ENCODE data around the gene MBP. TPM values are rescaled to one million over a fixed set of nuclear protein-coding genes. Genes with fewer than 3 reads are reported as not detected.

Gene MBP
- total and polyA plus RNA-seq, 2 of the 4 experiments (the other 2 are of a cell fraction) = 0.72 to 0.90 TPM

GRCh38 chr18:77024476-77024875, 108.1 kb downstream of the MBP start:
- in situ Hi-C loops (cut with MboI; ENCODE audit: low sequenced_read_pairs) = no loop called here
- ATAC-seq (ENCODE audit: low read depth) = no peak
- H3K4me1 ChIP-seq (ENCODE audit: control insufficient read depth, insufficient read depth, low read length) = no peaks in the 10 kb centered on the region
- no peak overlapping the region for H2BK15ac ChIP-seq (ENCODE audit: low read depth, low read length)
- H2BK120ac ChIP-seq (ENCODE audit: low read depth, low read length) = no peak overlapping the region
- H2BK20ac ChIP-seq (ENCODE audit: low read depth, low read length) = no peak overlapping the region
- no peak overlapping the region for H4K8ac ChIP-seq (ENCODE audit: low read depth in 2 of 2, low read length in 2 of 2)
- no TSS peak for BruUV-seq (replicated peaks)
- intact Hi-C loops (cut with micrococcal nuclease) = no loop called here
- no peak overlapping the region for H2AK5ac ChIP-seq (ENCODE audit: low read depth, low read length)
- H3K9me1 ChIP-seq (ENCODE audit: insufficient read depth, low read length) = no peaks in the 10 kb centered on the region
- no peak overlapping the region for H3K4me2 ChIP-seq (ENCODE audit: low read depth, low read length)
- no peaks in the 10 kb centered on the region for H3K79me1 ChIP-seq (ENCODE audit: low read depth in 1 of 2, low read length in 2 of 2)
- no peak overlapping the region for H3K56ac ChIP-seq (ENCODE audit: extremely low read depth, insufficient read depth, low read length)
- no peaks in the 10 kb centered on the region for H3K9me3 ChIP-seq (ENCODE audit: control insufficient read depth, insufficient read depth, low read length)
- no peak overlapping the region for H4K91ac ChIP-seq (ENCODE audit: insufficient read depth, low read depth, low read length)
- DNase-seq = no peak
- no peak overlapping the region for H4K5ac ChIP-seq (ENCODE audit: low read depth, low read length)
- H3K36me3 ChIP-seq (ENCODE audit: control insufficient read depth, insufficient read depth, low read length) = no peaks in the 10 kb centered on the region
- WGBS, 2 experiments (ENCODE audit: extremely low coverage in 2 of 2, insufficient read length in 1 of 2) = 40% methylated on average over 1 of the region's 14 CpGs; no CpG with 5 or more reads in 1 of the 2 experiments
- H3K23ac ChIP-seq (ENCODE audit: low read depth, low read length) = no peak overlapping the region
- POLR2A ChIA-PET (ENCODE audit: unreplicated experiment) = no interaction called here
- no peaks in the 10 kb centered on the region for H3K27me3 ChIP-seq (ENCODE audit: control insufficient read depth, insufficient read depth, low read length)
- no peak overlapping the region for H2BK5ac ChIP-seq (ENCODE audit: low read depth, low read length, poor library complexity, severe bottlenecking)
- no peak overlapping the region for H2AFZ ChIP-seq (replicated peaks; ENCODE audit: low read length, poor library complexity)
- no peak overlapping the region for H3K14ac ChIP-seq (replicated peaks; ENCODE audit: low read depth, low read length)
- no peak overlapping the region for H3K4ac ChIP-seq (ENCODE audit: low read depth, low read length)
- CTCF ChIA-PET = no interaction called here
- H3K27ac ChIP-seq (ENCODE audit: insufficient read depth, low read length) = no peak overlapping the region
- H4K20me1 ChIP-seq (ENCODE audit: insufficient read depth, low read length) = no peaks in the 10 kb centered on the region
- no peak overlapping the region for H3K4me3 ChIP-seq (ENCODE audit: insufficient read depth, low read depth, low read length)
- no peak for TF ChIP-seq MAZ (IDR thresholded peaks at IDR 0.05; ENCODE audit: borderline replicate concordance, low read depth, low read length)
- TF ChIP-seq, protein P1, sequence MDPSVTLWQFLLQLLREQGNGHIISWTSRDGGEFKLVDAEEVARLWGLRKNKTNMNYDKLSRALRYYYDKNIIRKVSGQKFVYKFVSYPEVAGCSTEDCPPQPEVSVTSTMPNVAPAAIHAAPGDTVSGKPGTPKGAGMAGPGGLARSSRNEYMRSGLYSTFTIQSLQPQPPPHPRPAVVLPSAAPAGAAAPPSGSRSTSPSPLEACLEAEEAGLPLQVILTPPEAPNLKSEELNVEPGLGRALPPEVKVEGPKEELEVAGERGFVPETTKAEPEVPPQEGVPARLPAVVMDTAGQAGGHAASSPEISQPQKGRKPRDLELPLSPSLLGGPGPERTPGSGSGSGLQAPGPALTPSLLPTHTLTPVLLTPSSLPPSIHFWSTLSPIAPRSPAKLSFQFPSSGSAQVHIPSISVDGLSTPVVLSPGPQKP (IDR thresholded peaks at IDR 0.05; ENCODE audit: borderline replicate concordance, low read depth, low read length) = no peak
- TF ChIP-seq CHD1 (IDR thresholded peaks at IDR 0.05; ENCODE audit: low read depth, low read length) = no peak
- TF ChIP-seq POLR2A (IDR thresholded peaks at IDR 0.05; ENCODE audit: low read depth, low read length) = no peak
- TF ChIP-seq, protein P2, sequence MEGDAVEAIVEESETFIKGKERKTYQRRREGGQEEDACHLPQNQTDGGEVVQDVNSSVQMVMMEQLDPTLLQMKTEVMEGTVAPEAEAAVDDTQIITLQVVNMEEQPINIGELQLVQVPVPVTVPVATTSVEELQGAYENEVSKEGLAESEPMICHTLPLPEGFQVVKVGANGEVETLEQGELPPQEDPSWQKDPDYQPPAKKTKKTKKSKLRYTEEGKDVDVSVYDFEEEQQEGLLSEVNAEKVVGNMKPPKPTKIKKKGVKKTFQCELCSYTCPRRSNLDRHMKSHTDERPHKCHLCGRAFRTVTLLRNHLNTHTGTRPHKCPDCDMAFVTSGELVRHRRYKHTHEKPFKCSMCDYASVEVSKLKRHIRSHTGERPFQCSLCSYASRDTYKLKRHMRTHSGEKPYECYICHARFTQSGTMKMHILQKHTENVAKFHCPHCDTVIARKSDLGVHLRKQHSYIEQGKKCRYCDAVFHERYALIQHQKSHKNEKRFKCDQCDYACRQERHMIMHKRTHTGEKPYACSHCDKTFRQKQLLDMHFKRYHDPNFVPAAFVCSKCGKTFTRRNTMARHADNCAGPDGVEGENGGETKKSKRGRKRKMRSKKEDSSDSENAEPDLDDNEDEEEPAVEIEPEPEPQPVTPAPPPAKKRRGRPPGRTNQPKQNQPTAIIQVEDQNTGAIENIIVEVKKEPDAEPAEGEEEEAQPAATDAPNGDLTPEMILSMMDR (conservative IDR thresholded peaks at IDR 0.05; ENCODE audit: low read depth, low read length) = no peak
- TF ChIP-seq CEBPB (IDR thresholded peaks at IDR 0.05; ENCODE audit: low read depth, low read length) = no peak
- TF ChIP-seq MXI1 (IDR thresholded peaks at IDR 0.05; ENCODE audit: borderline replicate concordance, low read depth, low read length) = no peak
- TF ChIP-seq RCOR1 (IDR thresholded peaks at IDR 0.05; ENCODE audit: insufficient replicate concordance, low read length) = no peak
- no peak for TF ChIP-seq NFE2L2 (IDR thresholded peaks at IDR 0.05; ENCODE audit: low read depth, low read length)
- TF ChIP-seq FOS (IDR thresholded peaks at IDR 0.05; ENCODE audit: low read depth, low read length) = no peak
- no peak for TF ChIP-seq BHLHE40 (IDR thresholded peaks at IDR 0.05; ENCODE audit: low read depth, low read length)
- no peak overlapping the region for H2AK9ac ChIP-seq (replicated peaks; ENCODE audit: low read depth, low read length, poor library complexity)
- H3K18ac ChIP-seq (ENCODE audit: low read depth, low read length) = no peak overlapping the region
- H3K9ac ChIP-seq (ENCODE audit: low read depth, low read length) = no peak overlapping the region
- dilution Hi-C loops (cut with HindIII; ENCODE audit: low sequenced_read_pairs, unreplicated experiment) = no loop called here

Data from IMR-90 (cell line).